ENCODE results near the gene MEX3D. TPM values are rescaled to one million over a fixed set of nuclear protein-coding genes. Genes with fewer than 3 reads are reported as not detected.

The MEX3D gene
- total and polyA plus RNA-seq, 4 donors: 0.92 to 9.1 (median 5.2) TPM

GRCh38 chr19:1608359-1609102 lies 40.4 kb upstream of the MEX3D start:
- WGBS: 79% methylated on average over 23 of the region's 23 CpGs
- no peak for DNase-seq (ENCODE audit: low spot score)
- Histone ChIP-seq H3K4me1 (ENCODE audit: control insufficient read depth in 4 of 4, insufficient read depth in 4 of 4, low read length in 3 of 4) (peaks cover 5 to 20% (median 14%) of the 10 kb centered on the region in 4 donors), H3K4me3 (ENCODE audit: low read depth in 1 of 3, low read length in 3 of 3) (no peak overlapping the region), H3K27me3 (ENCODE audit: control insufficient read depth in 4 of 4, insufficient read depth in 4 of 4, low read length in 3 of 4) (no peaks in the 10 kb centered on the region), H3K9ac (ENCODE audit: low read depth in 1 of 2, low read length in 2 of 2) (no peak overlapping the region), H3K27ac (ENCODE audit: low read depth in 1 of 2, low read length in 2 of 2) (no peak overlapping the region), H3K36me3 (ENCODE audit: control insufficient read depth in 4 of 4, insufficient read depth in 3 of 4, low read depth in 1 of 4, low read length in 3 of 4) (peaks cover 0 to 24% (median 10%) of the 10 kb centered on the region in 4 donors), H3K9me3 (ENCODE audit: control insufficient read depth in 4 of 4, low read length in 3 of 4) (no peaks in the 10 kb centered on the region)
- TF ChIP-seq SP1 (IDR thresholded peaks at IDR 0.05): no peak
- no peak for TF ChIP-seq ZBTB33 (IDR thresholded peaks at IDR 0.05)
- no peak for TF ChIP-seq TAF1 (conservative IDR thresholded peaks at IDR 0.05)
- no peak for TF ChIP-seq YY1 (IDR thresholded peaks at IDR 0.05)
- no peak for TF ChIP-seq NR2F2 (IDR thresholded peaks at IDR 0.05)
- TF ChIP-seq EGR1 (IDR thresholded peaks at IDR 0.05; ENCODE audit: low read depth in 2 of 2): no peak
- no peak for TF ChIP-seq HNF4A (conservative IDR thresholded peaks at IDR 0.05)
- no peak for TF ChIP-seq ATF3 (IDR thresholded peaks at IDR 0.05)
- no peak for TF ChIP-seq RXRA (IDR thresholded peaks at IDR 0.05)
- TF ChIP-seq GABPA (IDR thresholded peaks at IDR 0.05 in 1 of 2, conservative IDR thresholded peaks at IDR 0.05 in 1 of 2): no peak

GRCh38 chr19:1606138-1606651 lies 38.1 kb upstream of the MEX3D start:
- Histone ChIP-seq H3K9ac (ENCODE audit: low read depth in 1 of 2, low read length in 2 of 2) (peak overlapping the region; percentile 40 to 45), H3K36me3 (ENCODE audit: control insufficient read depth in 4 of 4, insufficient read depth in 3 of 4, low read depth in 1 of 4, low read length in 3 of 4) (peaks cover 0 to 5% (median 2%) of the 10 kb centered on the region in 4 donors), H3K27ac (ENCODE audit: low read depth in 1 of 2, low read length in 2 of 2) (peak overlapping the region; percentile 81 to 92), H3K4me3 (ENCODE audit: low read depth in 1 of 3, low read length in 3 of 3) (peak overlapping the region; percentile 66 to 88 (median 75)), H3K4me1 (ENCODE audit: control insufficient read depth in 4 of 4, insufficient read depth in 4 of 4, low read length in 3 of 4) (peaks cover 5 to 27% (median 20%) of the 10 kb centered on the region in 4 donors), H3K9me3 (ENCODE audit: control insufficient read depth in 4 of 4, low read length in 3 of 4) (no peaks in the 10 kb centered on the region), H3K27me3 (ENCODE audit: control insufficient read depth in 4 of 4, insufficient read depth in 4 of 4, low read length in 3 of 4) (no peaks in the 10 kb centered on the region)
- no peak for DNase-seq (ENCODE audit: low spot score)
- WGBS: 16% methylated on average over 16 of the region's 16 CpGs
- TF ChIP-seq TAF1 (conservative IDR thresholded peaks at IDR 0.05) (no peak), YY1 (IDR thresholded peaks at IDR 0.05) (peak; percentile 26)

DNA sequence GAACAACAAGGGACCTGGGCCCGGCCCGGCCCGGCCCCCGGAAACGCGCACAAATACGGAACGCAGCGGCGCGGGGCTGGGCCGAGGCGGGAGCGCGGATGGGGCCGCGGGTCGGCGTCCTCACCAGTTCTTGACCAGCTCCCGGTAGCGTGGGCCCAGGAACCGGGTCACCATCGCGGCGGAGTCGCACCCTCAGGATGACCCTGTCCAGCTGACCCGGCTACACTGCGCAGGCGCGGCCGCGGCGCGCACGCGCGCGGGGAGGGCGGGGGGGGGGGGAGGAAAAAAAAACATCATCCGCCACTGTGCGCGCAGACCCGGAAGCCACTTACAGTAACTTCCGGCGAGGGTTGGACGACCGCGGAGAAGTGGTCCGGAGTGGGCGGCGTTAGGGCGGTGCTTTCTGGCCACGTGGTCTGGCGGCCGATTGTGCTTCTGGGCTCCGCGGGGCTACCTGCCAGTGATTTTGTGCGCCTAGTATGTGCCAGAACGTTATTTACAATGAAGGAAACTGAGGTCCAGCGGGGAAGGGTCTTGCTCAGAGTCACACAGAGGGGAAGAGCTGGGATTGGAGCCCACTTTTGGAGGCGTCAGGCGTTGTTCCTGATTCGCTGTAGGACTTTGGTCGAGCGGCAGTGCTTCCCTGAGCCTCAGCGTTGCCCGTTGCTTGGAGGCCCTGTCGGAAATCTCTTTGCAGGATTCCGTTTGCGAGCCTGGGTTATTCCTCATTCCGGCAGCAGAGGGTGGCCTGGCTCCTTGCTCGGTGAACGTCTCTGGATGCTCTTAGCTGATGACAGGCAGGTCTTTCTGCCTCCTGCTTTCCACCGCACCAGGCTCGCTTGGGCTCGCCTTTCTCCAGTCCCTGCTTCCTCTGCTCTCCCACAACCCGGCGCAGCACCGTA lies 37.4 kb upstream of the MEX3D start, which contains the start of gene UQCR11:
Gene UQCR11 (minus strand): TSS at position 227 of the 902 bp plus-strand sequence. CDS start 53 bp downstream, at position 174.
- peak within 1 kb of the TSS; percentile 80 to 95 for H3K9ac ChIP-seq (ENCODE audit: low read depth in 1 of 2, low read length in 2 of 2)
- H3K4me3 ChIP-seq (ENCODE audit: low read depth in 1 of 3, low read length in 3 of 3): peak within 1 kb of the TSS; percentile 88 to 93 (median 93)
- peaks cover 0 to 2% (median 1%) of the 10 kb centered on the region in 4 donors for H3K36me3 ChIP-seq (ENCODE audit: control insufficient read depth in 4 of 4, insufficient read depth in 3 of 4, low read depth in 1 of 4, low read length in 3 of 4)
- peaks cover 5 to 27% (median 20%) of the 10 kb centered on the region in 4 donors for H3K4me1 ChIP-seq (ENCODE audit: control insufficient read depth in 4 of 4, insufficient read depth in 4 of 4, low read length in 3 of 4)
- no peaks in the 10 kb centered on the region for H3K27me3 ChIP-seq (ENCODE audit: control insufficient read depth in 4 of 4, insufficient read depth in 4 of 4, low read length in 3 of 4)
- no peaks in the 10 kb centered on the region for H3K9me3 ChIP-seq (ENCODE audit: control insufficient read depth in 4 of 4, low read length in 3 of 4)
- peak; percentile 94 for DNase-seq (ENCODE audit: low spot score)
- under 1% methylated on average over 79 of the region's 79 CpGs for WGBS
- peak within 1 kb of the TSS; percentile 81 to 92 for H3K27ac ChIP-seq (ENCODE audit: low read depth in 1 of 2, low read length in 2 of 2)
- TF ChIP-seq, protein P1, sequence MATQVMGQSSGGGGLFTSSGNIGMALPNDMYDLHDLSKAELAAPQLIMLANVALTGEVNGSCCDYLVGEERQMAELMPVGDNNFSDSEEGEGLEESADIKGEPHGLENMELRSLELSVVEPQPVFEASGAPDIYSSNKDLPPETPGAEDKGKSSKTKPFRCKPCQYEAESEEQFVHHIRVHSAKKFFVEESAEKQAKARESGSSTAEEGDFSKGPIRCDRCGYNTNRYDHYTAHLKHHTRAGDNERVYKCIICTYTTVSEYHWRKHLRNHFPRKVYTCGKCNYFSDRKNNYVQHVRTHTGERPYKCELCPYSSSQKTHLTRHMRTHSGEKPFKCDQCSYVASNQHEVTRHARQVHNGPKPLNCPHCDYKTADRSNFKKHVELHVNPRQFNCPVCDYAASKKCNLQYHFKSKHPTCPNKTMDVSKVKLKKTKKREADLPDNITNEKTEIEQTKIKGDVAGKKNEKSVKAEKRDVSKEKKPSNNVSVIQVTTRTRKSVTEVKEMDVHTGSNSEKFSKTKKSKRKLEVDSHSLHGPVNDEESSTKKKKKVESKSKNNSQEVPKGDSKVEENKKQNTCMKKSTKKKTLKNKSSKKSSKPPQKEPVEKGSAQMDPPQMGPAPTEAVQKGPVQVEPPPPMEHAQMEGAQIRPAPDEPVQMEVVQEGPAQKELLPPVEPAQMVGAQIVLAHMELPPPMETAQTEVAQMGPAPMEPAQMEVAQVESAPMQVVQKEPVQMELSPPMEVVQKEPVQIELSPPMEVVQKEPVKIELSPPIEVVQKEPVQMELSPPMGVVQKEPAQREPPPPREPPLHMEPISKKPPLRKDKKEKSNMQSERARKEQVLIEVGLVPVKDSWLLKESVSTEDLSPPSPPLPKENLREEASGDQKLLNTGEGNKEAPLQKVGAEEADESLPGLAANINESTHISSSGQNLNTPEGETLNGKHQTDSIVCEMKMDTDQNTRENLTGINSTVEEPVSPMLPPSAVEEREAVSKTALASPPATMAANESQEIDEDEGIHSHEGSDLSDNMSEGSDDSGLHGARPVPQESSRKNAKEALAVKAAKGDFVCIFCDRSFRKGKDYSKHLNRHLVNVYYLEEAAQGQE (IDR thresholded peaks at IDR 0.05): peak; percentile 68
- TF ChIP-seq HNF4A (conservative IDR thresholded peaks at IDR 0.05) (peak; percentile 37 to 68), SP1 (IDR thresholded peaks at IDR 0.05) (peak; percentile 71), JUND (IDR thresholded peaks at IDR 0.05) (no peak), RAD21 (IDR thresholded peaks at IDR 0.05) (peak; percentile 79 to 83), ZBTB33 (IDR thresholded peaks at IDR 0.05) (no peak), NR2F2 (IDR thresholded peaks at IDR 0.05) (peak; percentile 16), GABPA (IDR thresholded peaks at IDR 0.05 in 1 of 2, conservative IDR thresholded peaks at IDR 0.05 in 1 of 2) (peak; percentile 74 to 92), MAX (IDR thresholded peaks at IDR 0.05) (no peak), TAF1 (conservative IDR thresholded peaks at IDR 0.05) (peak; percentile 37), HNF4G (IDR thresholded peaks at IDR 0.05) (peak; percentile 64), FOXA1 (IDR thresholded peaks at IDR 0.05) (peak; percentile 19), YY1 (IDR thresholded peaks at IDR 0.05) (peak; percentile 64)
